GM19468 (cell line): Measurements from ENCODE around the gene STARD3.

Experiments
- ATAC-seq: cut with Tn5 transposase; IDR thresholded peaks from one replicate; pipeline ENCODE4 v1.9.1; 2021; ENCODE audit warnings: mild to moderate bottlenecking, moderate library complexity, moderate number of reproducible peaks; ENCODE audit not compliant: unreplicated experiment; ENCODE audit errors: extremely low read depth

The STARD3 gene

GRCh38 chr17:39669897-39670735, 33.2 kb downstream of the STARD3 start:
- ATAC-seq, result no peak

DNA sequence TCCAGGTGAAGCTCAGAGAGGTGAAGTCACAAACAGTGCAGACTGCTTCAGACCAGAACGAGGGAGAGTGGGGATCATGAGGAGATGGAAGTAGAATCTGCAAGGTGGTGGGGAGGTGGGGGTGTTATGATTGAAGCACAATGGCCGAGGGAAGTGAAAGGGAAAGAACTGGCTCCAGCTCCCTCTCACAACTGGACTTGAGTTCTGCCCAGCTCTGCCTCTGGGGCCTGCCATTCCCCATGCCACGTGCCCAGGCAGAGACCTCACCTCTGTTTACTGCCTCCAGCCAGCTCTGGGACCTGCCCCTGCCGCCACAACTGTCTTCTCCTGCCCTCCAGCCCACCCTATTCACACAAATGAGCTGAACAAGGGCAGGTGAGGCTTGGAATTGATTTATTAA, 33.8 kb downstream of the STARD3 start:
- ATAC-seq, result no peak

DNA sequence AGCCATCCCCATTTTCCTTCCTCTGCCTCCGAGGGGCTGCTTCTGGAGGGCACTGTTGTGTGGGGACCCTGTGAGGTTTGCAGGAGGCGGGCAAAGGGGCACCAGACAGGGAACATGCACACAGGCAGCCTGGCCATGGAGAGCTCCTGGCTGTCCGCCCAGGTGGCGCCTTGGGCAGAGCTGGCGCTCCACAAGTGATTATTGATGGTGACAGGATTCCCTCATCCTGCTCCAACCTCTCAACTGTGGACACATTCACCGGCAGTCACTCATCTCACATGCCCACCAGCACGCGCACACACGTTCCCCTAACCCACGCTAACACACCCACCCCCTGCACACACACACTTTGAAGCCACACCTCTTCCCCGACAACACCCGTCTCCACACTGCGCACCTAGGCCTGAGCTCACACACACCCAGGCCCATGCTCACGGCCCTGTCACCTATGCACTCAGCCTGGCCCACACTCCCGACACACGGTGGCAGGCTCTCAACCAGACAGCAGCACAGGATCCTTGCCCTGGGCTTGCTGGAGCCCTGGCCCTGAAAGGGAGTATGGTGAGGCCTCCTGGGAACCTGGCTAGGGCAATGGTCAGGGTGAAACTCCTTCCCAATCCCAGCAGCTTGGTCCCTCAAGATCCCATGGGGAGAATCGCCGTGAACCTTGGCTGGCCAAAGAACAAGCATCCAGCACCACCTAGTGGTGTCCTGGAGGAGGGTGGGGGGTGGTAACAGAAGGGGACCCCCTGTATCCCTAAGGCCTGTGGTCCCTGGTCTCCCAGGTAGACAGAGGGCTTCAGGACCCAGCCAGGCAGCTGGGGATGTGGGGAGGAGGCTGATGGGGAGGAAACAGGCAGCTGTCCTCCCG, 34.9 kb downstream of the STARD3 start:
- ATAC-seq, result no peak

GRCh38 chr17:39672522-39673334, 35.8 kb downstream of the STARD3 start:
- no peak for ATAC-seq

- ATAC-seq, result no peak
Observed at GRCh38 chr17:39673335-39674081, 36.6 kb downstream of the STARD3 start.

- ATAC-seq, result no peak
Observed at GRCh38 chr17:39674179-39674578, 37.2 kb downstream of the STARD3 start.

DNA sequence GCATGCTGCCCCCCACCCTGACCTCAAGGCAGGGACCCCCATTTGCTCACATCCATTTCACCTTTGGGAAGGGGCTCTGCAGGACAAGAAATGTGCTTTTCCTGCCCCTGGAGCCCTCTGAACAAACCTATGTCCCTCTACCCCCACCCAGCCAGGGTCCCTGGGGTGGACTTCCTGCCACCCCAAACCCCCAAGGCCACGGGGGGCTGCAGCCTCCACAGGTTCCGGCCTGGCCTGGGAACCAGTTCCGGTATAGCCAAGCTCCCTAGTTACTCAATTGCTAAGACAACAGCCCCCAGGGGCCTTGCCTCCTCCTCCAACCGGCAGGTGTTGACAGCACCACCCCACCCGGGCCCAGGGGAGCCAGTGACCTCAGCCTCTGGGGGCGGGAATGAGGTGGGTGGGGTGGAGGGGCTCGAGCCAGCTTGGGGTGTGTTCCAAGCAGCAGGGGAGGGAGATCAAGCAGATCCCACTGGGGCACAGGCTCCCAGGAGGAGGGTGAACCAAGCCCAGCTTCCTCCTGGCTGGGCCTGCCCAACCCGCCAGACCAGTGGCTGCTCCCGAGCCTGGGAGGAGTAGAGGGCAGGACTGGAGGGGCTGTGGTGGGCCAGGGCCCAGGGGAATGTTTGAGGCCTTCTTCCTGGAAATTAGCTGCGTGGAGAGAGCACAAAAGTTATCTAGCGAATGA, 37.9 kb downstream of the STARD3 start:
- no peak for ATAC-seq

GRCh38 chr17:39675390-39676082, 38.6 kb downstream of the STARD3 start:
- no peak for ATAC-seq

DNA sequence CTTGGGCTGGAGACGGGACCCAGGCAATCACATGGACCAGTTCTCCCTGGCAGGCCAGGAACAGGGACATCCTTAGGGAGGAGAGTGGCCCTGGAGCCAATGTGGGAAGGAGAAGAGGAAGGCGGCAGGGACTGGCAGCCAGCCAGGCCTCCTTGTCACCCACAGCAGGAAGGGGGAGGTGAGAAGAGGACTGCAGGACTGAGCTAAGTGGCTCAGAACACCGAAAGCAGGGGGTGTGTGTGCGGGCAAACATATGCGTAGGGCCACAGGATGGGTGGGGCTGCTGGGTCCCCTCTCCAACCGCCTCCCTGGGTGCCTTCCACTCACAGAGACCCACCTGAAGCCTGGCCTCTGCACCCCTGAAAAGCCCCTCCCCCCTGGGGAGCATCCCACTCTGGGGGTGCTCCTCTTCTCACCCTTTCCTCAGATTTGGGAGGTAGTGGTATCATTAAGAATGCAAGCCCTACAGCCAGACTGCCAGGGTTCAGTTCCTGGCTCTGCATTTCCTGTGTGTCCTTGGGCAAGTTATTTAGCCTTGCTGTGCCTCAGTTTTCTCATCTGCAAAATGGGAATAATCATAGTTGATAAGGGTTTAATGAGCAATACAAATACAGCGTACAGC, 39.4 kb downstream of the STARD3 start:
- ATAC-seq, result no peak

DNA sequence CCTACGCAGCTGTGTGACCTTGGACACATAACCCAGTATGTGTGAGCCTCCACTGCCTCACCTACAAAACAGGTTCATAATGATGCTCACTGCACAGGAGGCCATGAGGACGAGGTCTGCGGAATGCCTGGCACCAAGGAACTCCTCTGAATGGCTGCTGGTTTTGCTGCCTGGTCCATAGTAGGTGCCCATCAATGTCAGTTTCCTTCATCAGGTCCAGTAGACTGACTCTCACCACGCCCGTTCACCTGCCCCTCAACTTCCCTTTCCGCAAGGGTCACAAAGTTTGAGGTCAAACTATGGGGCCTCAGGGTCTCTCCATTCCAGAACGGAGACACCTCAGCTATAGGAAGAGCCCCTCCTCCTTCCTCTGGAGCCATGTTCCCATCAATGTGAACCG, 40.1 kb downstream of the STARD3 start:
- ATAC-seq, result no peak

- no peak for ATAC-seq
Observed at GRCh38 chr17:39677542-39678339, 40.8 kb downstream of the STARD3 start.

- ATAC-seq, result no peak
Observed at GRCh38 chr17:39678340-39679116, 41.6 kb downstream of the STARD3 start.

- ATAC-seq, result no peak
Observed at GRCh38 chr17:39679521-39680192, 42.7 kb downstream of the STARD3 start.

- no peak for ATAC-seq
Observed at GRCh38 chr17:39683295-39683939, 46.5 kb downstream of the STARD3 start.

- no peak for ATAC-seq
Observed at GRCh38 chr17:39684369-39685192, 47.6 kb downstream of the STARD3 start.
